Fibroblast of villous mesenchyme (primary cell): ENCODE data around the gene TMA7B. TPM values are rescaled to one million over a fixed set of nuclear protein-coding genes. Genes with fewer than 3 reads are reported as not detected.

Source experiments
- DNase-seq: peaks from one replicate; pipeline ENCODE4 v3.0.0-alpha.2; 2010; ENCODE audit warnings: low read depth
- H3K4me3 ChIP-seq: 2 replicates; pipeline ENCODE4 v1.5.1; 2011; ENCODE audit warnings: low read depth, mild to moderate bottlenecking, low read length
- total RNA-seq: library from RNA; depleted of rRNA; stranded (reverse); fragments of >200 nt; gene quantifications from 2 replicates; pipeline ENCODE4 v1.2.3, GENCODE V29; 2012
- TF ChIP-seq, protein P1 (sequence below): IDR thresholded peaks from 2 replicates; pipeline ENCODE4 v1.5.1; 2012; ENCODE audit warnings: low read depth, mild to moderate bottlenecking, low read length; ENCODE audit not compliant: insufficient read depth

The TMA7B gene
- total RNA-seq, 1 donor: not detected

DNA sequence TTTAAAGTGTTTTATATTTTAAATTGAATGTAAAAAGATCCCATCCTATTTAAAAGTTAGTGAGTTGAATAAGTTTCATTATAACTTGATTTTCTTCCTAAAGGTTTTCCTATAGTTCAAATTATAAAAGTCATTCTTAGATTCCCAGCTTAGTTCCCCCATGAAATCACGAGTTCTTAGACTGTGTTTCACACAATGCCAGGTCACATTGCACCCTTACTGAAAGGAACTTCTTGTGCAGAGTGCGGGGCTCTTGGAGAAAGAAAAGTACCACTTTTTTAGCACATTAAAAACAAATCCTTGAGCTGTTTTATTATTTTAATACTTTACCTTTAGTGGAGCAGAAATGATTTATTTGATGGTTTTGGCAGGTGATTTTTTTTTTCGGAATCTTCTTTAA lies 43.7 kb upstream of the TMA7B start:
- TF ChIP-seq, protein P1, sequence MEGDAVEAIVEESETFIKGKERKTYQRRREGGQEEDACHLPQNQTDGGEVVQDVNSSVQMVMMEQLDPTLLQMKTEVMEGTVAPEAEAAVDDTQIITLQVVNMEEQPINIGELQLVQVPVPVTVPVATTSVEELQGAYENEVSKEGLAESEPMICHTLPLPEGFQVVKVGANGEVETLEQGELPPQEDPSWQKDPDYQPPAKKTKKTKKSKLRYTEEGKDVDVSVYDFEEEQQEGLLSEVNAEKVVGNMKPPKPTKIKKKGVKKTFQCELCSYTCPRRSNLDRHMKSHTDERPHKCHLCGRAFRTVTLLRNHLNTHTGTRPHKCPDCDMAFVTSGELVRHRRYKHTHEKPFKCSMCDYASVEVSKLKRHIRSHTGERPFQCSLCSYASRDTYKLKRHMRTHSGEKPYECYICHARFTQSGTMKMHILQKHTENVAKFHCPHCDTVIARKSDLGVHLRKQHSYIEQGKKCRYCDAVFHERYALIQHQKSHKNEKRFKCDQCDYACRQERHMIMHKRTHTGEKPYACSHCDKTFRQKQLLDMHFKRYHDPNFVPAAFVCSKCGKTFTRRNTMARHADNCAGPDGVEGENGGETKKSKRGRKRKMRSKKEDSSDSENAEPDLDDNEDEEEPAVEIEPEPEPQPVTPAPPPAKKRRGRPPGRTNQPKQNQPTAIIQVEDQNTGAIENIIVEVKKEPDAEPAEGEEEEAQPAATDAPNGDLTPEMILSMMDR: no peak
- no peak for DNase-seq
- H3K4me3 ChIP-seq: no peak overlapping the region

DNA sequence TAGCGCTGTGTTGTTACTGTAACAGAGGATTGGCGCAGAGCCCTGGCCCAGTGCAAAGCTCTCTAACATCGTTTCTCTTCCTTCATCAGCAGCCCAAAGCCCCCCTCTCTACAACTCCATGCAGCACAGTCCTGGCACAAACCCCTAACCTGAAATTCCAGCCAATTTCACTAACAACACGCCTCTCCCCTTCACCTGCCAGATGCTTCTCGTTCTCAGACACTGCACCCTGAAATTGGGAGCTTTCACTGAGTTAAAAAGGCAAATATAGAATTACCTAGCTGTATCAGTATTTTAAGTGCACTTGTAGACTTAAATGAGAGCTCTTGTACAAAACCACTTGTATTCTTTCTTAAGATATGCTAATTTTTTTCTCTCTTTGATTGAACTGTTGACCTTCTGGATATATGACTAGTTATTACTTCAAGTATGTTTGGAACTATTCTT lies 43.0 kb upstream of the TMA7B start:
- DNase-seq: no peak
- TF ChIP-seq, protein P1: no peak
- H3K4me3 ChIP-seq: no peak overlapping the region

DNA sequence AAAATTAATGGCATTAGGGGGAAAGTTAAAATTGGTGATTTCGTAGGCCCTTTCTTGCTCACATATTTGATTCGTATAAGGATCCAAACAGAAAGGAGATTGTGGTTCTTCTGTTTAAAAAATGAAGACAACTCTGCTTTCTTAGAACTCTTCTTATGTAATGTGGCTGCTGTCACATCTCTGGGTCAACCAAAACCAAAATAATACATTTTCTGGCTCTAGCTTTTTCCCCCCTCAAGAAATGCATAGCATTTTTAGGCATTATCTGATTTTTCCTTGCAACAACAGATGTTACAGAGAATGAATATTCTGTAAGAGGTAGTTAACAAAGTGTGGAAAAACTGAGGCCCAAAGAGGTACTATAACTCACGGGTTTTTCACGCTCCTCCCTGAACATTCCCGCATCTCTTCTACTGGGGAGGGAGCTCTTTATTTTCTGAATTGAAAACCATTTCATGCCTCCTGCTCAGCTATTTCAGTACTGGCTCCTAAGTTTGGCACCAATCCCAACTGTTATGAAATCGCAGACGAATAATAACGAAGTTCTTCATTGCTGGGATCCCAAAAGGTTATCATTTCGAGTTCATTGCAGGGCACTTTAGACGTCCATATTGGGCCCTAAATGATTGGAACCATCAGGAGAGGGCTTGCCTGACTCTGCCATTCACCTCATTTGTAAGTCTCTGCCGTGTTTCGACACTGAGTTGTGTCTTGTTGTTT lies 42.3 kb upstream of the TMA7B start:
- TF ChIP-seq, protein P1: no peak
- no peak overlapping the region for H3K4me3 ChIP-seq
- DNase-seq: peak; percentile 8

DNA sequence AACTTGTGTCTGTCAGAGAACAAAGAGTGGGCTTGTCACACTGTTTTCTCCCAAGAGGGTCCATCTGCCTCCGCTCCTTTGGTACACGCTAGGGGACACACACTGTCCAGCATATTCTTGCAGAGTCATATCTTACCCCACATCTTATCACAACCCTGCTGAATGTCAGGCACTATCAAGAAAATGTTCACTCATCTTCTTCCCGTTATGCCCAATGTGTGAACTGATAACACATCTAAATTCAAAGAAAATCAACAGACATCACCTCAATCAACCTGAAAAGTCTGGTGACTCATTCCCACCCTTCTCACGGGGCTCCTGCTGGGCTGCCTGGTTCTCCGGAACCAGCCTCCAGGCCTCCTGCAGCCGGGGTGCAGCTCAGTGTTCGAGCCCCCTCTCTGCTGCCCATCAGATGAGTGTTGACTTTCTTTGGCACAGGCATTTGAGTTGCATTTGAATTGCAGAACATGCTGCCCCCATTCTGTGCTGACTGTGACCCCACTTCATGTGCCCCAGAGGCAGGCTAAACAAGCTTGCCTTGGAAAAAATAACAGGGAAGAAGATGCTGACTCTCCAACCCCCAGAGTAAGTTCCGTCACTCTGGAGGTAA lies 40.0 kb upstream of the TMA7B start:
- H3K4me3 ChIP-seq: no peak overlapping the region
- TF ChIP-seq, protein P1: no peak
- no peak for DNase-seq

DNA sequence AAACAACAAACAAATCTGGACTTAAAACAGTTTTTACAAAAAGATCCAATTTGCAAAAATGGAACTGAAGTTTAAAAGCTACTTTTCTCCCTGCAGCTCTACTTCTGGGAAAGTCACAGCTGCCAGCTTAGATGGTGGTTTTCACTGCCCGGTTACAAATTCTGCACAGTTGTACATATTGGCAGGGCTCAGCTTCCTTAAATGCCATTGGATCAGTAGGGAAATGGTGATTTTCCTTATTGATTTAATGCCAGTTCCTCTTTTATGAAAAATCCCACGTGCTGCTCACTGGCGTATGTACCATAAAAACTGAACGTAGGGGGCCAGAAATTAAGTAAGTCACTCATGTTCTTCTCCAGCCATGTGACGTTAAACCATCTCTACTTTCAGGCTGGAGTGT lies 36.5 kb upstream of the TMA7B start:
- TF ChIP-seq, protein P1: no peak
- no peak for DNase-seq
- H3K4me3 ChIP-seq: no peak overlapping the region

DNA sequence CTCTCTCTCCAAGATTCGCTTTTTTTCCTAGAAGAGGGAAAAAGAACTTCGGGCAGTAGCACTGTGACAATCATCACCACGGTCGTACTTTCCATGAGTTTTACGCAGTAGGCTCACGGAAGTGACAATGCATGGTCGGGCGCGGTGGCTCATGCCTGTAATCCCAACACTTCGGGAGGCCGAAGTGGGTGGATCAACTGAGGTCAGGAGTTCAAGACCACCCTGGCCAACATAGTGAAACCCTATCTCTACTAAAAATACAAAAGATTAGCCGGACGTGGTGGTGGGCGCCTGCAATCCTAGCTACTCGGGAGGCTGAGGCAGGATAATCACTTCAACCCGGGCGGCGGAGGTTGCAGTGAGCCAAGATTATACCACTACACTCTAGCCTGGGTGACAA lies 35.9 kb upstream of the TMA7B start:
- TF ChIP-seq, protein P1: no peak

More for the DNA sequence above, 35.9 kb upstream of the TMA7B start:
- DNase-seq: no peak
- H3K4me3 ChIP-seq: no peak overlapping the region
